ENCODE results near the gene MYL7.
A peak's percentile ranks its signal among the peaks of the same experiment; 100 is the strongest.

Gene MYL7

DNA sequence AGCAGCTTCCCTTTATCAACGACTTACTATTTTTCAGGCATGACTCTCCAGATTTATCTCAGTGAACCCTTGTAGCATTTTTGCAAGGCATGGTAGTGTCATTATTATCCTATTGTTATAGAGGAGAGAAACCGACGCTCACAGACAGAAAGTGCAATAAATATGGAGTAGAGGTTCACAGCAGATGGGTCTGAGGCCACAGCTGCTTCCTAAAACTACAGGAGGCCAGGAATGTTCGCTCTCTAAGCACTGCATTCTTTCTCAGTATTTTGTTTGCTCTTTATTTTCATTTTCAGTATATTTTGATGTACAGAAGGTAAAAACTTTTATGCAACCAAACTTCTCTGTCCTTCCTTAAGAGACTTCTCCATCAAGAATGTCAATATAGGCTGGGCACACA, 41.5 kb downstream of the MYL7 start:
- DNase-seq (ENCODE audit: low read depth) = no peak

- DNase-seq (ENCODE audit: low read depth) = no peak
Observed at GRCh38 chr7:44098092-44099068, 42.8 kb downstream of the MYL7 start.

GRCh38 chr7:44097064-44097932, 43.8 kb downstream of the MYL7 start:
- DNase-seq (ENCODE audit: low read depth) = no peak

GRCh38 chr7:44096326-44096881, 44.7 kb downstream of the MYL7 start:
- no peak for DNase-seq (ENCODE audit: low read depth)

GRCh38 chr7:44095781-44096180, 45.4 kb downstream of the MYL7 start:
- DNase-seq (ENCODE audit: low read depth) = no peak

- DNase-seq (ENCODE audit: low read depth) = peak; percentile 38
Observed at GRCh38 chr7:44094883-44095592, 46.1 kb downstream of the MYL7 start.

GRCh38 chr7:44094365-44094764, 46.8 kb downstream of the MYL7 start:
- DNase-seq (ENCODE audit: low read depth) = no peak

GRCh38 chr7:44093102-44093641, 48.0 kb downstream of the MYL7 start:
- no peak for DNase-seq (ENCODE audit: low read depth)
